Measurements from ENCODE around the gene ESRRG. TPM values are rescaled to one million over a fixed set of nuclear protein-coding genes. Genes with fewer than 3 reads are reported as not detected.
"Not testable (repeated sequence)": the region's sequence is repeated elsewhere in the genome, so short reads cannot be mapped to it uniquely, and the experiment has no call there.

ESRRG gene
- polyA plus RNA-seq, 3 donors = 46.4 to 47.2 (median 46.4) TPM

GRCh38 chr1:216580538-216581057 lies 142.6 kb downstream of the ESRRG start:
- no peak for DNase-seq (ENCODE audit: low read depth in 3 of 3, low spot score in 2 of 3)

- DNase-seq (ENCODE audit: low read depth in 3 of 3, low spot score in 2 of 3) = no peak
Measured at GRCh38 chr1:216576234-216576937, 146.8 kb downstream of the ESRRG start.

- DNase-seq (ENCODE audit: low read depth in 3 of 3, low spot score in 2 of 3) = no peak
Measured at GRCh38 chr1:216566641-216567205, 156.5 kb downstream of the ESRRG start.

GRCh38 chr1:216563087-216563486 lies 160.1 kb downstream of the ESRRG start:
- no peak for DNase-seq (ENCODE audit: low read depth in 3 of 3, low spot score in 2 of 3)

GRCh38 chr1:216562383-216562782 lies 160.8 kb downstream of the ESRRG start:
- DNase-seq (ENCODE audit: low read depth in 3 of 3, low spot score in 2 of 3) = no peak

- DNase-seq (ENCODE audit: low read depth in 3 of 3, low spot score in 2 of 3) = no peak
Measured at GRCh38 chr1:216560527-216560926, 162.7 kb downstream of the ESRRG start.

- no peak for DNase-seq (ENCODE audit: low read depth in 3 of 3, low spot score in 2 of 3)
Measured at GRCh38 chr1:216559359-216559758, 163.9 kb downstream of the ESRRG start.

- no peak for DNase-seq (ENCODE audit: low read depth in 3 of 3, low spot score in 2 of 3)
Measured at GRCh38 chr1:216555653-216556052, 167.6 kb downstream of the ESRRG start.

- DNase-seq (ENCODE audit: low read depth in 3 of 3, low spot score in 2 of 3) = no peak
Measured at GRCh38 chr1:216554934-216555333, 168.3 kb downstream of the ESRRG start.

GRCh38 chr1:216553766-216554165 lies 169.5 kb downstream of the ESRRG start:
- no peak for DNase-seq (ENCODE audit: low read depth in 3 of 3, low spot score in 2 of 3)

- no peak for DNase-seq (ENCODE audit: low read depth in 3 of 3, low spot score in 2 of 3)
Measured at GRCh38 chr1:216553040-216553439, 170.2 kb downstream of the ESRRG start.

GRCh38 chr1:216549796-216550195 lies 173.4 kb downstream of the ESRRG start:
- no peak for DNase-seq (ENCODE audit: low read depth in 3 of 3, low spot score in 2 of 3)

GRCh38 chr1:216542741-216543140 lies 180.5 kb downstream of the ESRRG start:
- no peak for DNase-seq (ENCODE audit: low read depth in 3 of 3, low spot score in 2 of 3)

GRCh38 chr1:216542263-216542662 lies 181.0 kb downstream of the ESRRG start:
- no peak for DNase-seq (ENCODE audit: low read depth in 3 of 3, low spot score in 2 of 3)

GRCh38 chr1:216535751-216536150 lies 187.5 kb downstream of the ESRRG start:
- DNase-seq (ENCODE audit: low read depth in 3 of 3, low spot score in 2 of 3) = no peak

- DNase-seq (ENCODE audit: low read depth in 3 of 3, low spot score in 2 of 3) = no peak
Measured at GRCh38 chr1:216535059-216535458, 188.2 kb downstream of the ESRRG start.

- DNase-seq (ENCODE audit: low read depth in 3 of 3, low spot score in 2 of 3) = no peak
Measured at GRCh38 chr1:216533776-216534175, 189.5 kb downstream of the ESRRG start.

- DNase-seq (ENCODE audit: low read depth in 3 of 3, low spot score in 2 of 3) = no peak
Measured at GRCh38 chr1:216532251-216532798, 190.9 kb downstream of the ESRRG start.

- DNase-seq (ENCODE audit: low read depth in 3 of 3, low spot score in 2 of 3) = no peak
Measured at GRCh38 chr1:216531263-216532239, 191.7 kb downstream of the ESRRG start.

- DNase-seq (ENCODE audit: low read depth in 3 of 3, low spot score in 2 of 3) = not testable (repeated sequence)
Measured at GRCh38 chr1:216529851-216530250, 193.4 kb downstream of the ESRRG start.

GRCh38 chr1:216528816-216529215 lies 194.4 kb downstream of the ESRRG start:
- no peak for DNase-seq (ENCODE audit: low read depth in 3 of 3, low spot score in 2 of 3)

Data from right renal cortex interstitium (tissue), 3 donors.